HG02610 (cell line): ENCODE measurements around the gene TMEM97.

Source experiments
- ATAC-seq: cut with Tn5 transposase; IDR thresholded peaks from one replicate; pipeline ENCODE4 v1.9.1; 2021; ENCODE audit warnings: mild to moderate bottlenecking, moderate library complexity; ENCODE audit not compliant: unreplicated experiment

Gene TMEM97

DNA sequence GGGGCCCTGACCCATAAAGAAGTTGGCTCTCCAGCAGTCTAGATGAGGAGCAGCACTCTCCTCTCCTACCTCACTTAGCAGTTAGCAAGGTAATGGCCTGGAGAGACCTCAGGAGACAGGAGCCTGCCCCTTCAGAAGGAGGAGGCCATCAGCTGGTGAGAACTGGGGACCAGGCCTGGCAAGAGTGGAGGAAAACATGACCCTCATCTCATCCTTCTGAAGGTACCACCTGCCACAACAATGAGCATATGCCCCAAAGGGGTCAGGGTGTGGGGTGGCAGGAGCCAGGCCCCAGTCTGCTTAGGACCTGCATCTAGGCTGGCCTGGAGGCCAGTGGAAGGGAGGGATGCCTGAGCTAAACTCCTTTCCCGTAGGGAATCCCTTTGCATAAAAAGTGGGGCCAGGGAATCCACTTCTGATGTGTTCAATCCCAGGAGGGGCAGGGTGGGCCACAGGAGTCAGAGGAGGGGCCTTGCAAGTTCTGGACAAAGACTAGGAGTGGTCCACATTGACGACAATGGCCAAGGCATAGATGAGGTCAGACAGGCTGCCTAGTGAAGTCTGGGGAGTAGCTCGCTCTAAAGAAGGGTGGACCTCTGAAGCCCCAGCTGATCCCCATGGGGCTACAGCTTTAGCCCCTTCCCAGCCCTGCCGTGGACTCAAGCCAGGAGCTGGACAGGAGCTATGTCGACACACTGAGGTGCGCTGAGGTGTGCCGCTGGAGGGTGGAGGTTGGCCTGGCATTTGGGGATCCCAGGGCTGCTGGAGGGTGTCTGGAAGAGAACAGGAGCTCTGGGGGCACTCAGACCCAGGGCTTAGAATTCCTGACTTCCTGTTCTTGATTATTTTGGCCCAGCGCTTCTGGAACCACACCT is 45.0 kb downstream of the TMEM97 start:
- ATAC-seq = no peak

- ATAC-seq = no peak
Measured at GRCh38 chr17:28364665-28365363, 45.8 kb downstream of the TMEM97 start, which contains the start of gene SEBOX. Gene SEBOX, minus strand, starts transcription at chr17:28365199. Its CDS starts 48 bp downstream, at chr17:28365151.

- no peak for ATAC-seq
Measured at GRCh38 chr17:28365487-28365886, 46.5 kb downstream of the TMEM97 start.

GRCh38 chr17:28366605-28367004 is 47.6 kb downstream of the TMEM97 start:
- ATAC-seq = no peak

DNA sequence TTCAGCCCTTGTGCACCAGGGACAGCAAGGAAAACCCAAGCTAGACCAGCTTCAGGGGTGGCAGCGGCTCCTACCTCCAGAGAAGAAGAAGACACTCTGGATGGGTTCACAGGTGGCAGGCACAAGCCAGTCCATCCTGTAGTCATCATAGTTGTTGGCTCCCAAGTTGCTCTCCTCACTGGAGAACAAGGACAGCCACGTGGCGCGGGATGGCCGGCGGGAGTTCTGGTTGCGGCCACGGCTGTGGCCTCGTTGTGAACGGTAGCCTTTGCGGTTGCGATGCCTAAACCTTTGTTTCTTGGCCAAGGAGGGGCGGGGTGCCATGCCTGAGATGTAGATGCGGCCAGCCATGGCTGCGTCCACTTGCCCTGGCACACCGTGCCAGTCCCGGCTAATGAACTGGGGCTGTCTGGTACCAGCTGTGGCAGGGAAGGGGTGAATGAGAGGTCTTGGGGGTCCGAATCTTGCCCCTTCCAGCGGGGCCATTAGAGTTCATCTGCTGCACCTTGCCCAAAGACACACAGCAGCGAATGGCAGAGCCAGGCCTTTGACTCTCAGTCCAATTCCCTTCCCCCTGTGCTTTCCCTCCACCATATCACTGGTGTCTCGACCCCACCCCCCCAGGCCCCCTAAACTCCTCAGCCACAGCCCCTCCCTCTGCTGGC is 48.8 kb downstream of the TMEM97 start:
- ATAC-seq = no peak

DNA sequence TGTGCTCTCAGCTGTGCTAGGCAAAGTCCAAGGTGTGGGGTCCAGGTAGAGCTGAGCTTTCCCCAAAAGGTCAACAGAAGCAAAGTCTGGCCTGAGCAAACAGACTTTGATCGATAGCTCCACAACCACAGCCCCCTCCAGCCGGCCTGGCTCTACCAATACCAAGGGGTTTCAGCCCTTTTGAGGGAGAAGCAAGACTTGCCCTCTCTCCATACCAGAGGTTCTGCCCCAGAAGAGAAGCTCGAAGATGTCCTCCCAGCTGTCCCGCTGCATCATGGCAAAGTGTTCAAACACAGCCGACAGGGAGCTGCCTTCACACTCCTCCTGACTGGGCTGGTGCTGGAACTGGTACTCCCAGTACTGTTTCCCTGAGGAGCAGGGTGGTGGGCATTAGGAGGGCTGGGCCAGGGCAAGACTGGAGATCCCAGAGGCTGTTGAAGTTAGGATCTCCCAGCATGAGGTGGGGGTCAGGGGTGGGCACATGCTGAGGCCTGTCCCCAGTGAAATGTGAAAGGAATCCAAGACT is 49.4 kb downstream of the TMEM97 start:
- ATAC-seq = no peak

DNA sequence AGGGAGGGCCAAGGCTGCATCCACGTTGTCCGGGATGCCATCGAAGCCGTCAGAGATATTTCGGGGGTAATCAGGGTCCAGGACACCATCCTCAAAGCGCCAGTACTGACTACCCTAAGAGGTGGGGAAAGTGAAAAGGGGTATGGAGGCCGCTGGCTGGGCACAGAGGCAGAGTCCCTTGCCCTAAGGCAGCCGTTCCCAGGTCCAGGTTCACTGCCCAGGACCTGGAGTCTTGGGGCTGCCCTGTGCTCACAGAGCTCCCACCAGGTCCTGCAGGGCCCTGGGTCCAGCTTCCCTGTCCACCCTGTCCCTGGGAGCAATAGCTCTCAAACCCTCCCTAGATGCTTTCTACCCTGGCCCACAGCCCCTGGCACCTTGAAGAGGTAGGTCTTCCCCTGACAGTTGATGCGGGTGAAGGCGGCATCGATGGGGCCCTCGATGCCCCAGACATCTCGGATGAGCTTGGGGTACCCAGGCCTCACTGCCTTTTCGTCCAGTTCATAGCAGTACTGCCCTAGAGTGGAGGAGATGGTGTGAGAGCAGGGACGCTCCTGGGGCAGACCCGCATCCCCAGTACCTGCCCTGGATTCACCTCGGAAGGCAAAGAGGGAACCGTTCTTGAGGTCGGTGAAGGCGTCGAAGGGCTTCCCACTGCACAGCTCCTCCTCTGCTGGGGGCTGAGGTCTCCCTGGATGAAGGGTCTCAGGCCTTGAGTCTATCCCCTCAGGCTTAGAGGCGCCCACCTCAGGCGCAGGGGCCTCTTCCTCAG is 50.1 kb downstream of the TMEM97 start:
- ATAC-seq = no peak

GRCh38 chr17:28369684-28370034 is 50.7 kb downstream of the TMEM97 start:
- no peak for ATAC-seq

- ATAC-seq = no peak
Measured at GRCh38 chr17:28370035-28370743, 51.2 kb downstream of the TMEM97 start, which contains the start of gene VTN. Gene VTN, minus strand, starts transcription at chr17:28370307. Its CDS starts 104 bp downstream, at chr17:28370203.

DNA sequence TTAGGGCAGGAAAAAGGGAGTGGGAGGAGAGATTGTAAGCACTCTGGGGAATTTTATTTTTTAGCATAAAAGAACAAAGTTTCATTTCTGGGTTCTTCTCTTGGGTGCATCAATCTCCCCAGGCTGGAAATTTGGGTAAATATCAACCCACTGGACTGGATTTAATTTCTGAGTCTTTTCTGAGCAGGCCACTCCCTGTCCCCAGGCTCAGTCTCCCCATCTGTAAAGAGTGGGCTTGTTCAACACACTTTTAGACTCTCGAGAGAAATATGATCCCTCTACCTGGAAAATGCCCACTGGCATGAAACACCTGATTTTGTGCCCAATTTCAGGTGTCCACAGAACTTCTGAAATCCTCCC is 51.7 kb downstream of the TMEM97 start:
- no peak for ATAC-seq

DNA sequence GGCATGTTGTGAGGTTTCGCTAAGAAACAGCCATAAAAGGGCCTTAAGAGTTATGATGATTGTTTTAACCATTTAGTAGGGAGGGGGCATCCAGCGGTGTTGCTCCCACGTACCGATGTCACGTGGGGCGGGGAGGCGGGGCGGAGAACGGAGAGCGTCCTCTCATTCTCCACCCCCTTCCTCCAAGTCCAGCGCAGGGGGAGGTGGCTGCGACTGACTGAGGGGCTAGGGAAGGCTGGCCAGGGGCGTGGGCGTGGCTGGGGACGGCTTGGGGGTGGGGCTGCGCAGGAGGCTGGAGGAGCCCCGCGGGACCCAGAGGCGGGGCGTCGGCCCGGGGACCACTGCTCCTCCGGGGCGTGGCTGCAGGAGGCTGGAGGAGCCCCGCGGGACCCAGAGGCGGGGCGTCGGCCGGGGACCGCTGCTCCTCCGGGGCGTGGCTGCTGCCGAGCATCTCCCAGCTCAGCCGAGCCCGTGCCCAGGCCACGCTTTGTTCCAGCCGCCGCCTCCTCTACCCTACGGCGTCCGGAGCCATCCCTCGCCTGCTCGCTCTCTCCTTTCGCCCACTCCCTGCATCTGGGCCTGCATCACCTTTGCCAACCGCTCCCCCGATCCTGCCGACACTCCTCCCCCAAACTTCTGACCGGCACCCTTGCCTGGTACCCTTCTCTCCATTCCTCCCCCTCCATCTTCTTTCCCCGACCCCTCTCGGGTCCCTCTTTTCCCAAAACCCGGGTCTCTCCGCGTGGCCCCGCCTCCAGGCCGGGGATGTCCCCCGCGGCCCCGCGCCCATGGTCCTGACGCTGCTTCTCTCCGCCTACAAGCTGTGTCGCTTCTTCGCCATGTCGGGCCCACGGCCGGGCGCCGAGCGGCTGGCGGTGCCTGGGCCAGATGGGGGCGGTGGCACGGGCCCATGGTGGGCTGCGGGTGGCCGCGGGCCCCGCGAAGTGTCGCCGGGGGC is 52.5 kb downstream of the TMEM97 start, which contains the start of gene SARM1:
Gene SARM1, plus strand, starts transcription at position 450 of the 958 bp plus-strand sequence. Its CDS starts 339 bp downstream, at position 789.
- ATAC-seq = peak; percentile 70

DNA sequence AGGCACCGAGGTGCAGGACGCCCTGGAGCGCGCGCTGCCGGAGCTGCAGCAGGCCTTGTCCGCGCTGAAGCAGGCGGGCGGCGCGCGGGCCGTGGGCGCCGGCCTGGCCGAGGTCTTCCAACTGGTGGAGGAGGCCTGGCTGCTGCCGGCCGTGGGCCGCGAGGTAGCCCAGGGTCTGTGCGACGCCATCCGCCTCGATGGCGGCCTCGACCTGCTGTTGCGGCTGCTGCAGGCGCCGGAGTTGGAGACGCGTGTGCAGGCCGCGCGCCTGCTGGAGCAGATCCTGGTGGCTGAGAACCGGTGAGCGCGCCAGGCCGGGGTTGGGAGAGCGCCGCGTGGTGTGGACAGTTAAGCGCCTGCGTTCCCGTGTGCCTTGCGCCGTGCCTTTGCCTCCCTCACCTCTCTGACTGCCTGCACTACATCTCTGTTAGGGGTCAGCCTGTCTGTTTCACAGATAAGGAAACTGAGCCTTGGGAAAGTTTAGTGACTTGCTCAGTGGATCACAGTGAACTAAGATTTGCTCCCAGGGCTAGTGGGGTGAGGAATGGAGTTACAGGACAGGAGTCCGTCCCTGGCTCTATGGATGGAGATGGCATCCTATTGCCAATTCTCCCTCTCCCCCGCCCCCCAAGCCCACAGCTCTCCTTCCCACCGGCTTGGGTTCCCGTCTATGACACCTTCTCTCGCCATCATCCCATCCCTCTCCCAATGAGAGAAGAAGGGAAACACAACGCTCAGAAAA is 53.4 kb downstream of the TMEM97 start:
- ATAC-seq = peak; percentile 14

- no peak for ATAC-seq
Measured at GRCh38 chr17:28372945-28373274, 53.9 kb downstream of the TMEM97 start.
